GM21528 (cell line): ENCODE data around the gene SIGLEC6.

ENCODE experiments used
- ATAC-seq: cut with Tn5 transposase; IDR thresholded peaks from one replicate; pipeline ENCODE4 v1.9.1; 2021; ENCODE audit warnings: mild to moderate bottlenecking, moderate library complexity; ENCODE audit not compliant: unreplicated experiment, low FRiP score

Gene SIGLEC6

GRCh38 chr19:51549533-51550324, 18.3 kb upstream of the SIGLEC6 start:
- no peak for ATAC-seq

GRCh38 chr19:51548891-51549305, 17.4 kb upstream of the SIGLEC6 start:
- ATAC-seq: no peak

- no peak for ATAC-seq
Measured at GRCh38 chr19:51548213-51548651, 16.8 kb upstream of the SIGLEC6 start.

- no peak for ATAC-seq
Measured at GRCh38 chr19:51547397-51548212, 16.1 kb upstream of the SIGLEC6 start.

- no peak for ATAC-seq
Measured at GRCh38 chr19:51546650-51547396, 15.4 kb upstream of the SIGLEC6 start.

- no peak for ATAC-seq
Measured at GRCh38 chr19:51546107-51546649, 14.7 kb upstream of the SIGLEC6 start.

GRCh38 chr19:51544038-51544437, 12.6 kb upstream of the SIGLEC6 start:
- no peak for ATAC-seq

GRCh38 chr19:51542699-51543098, 11.2 kb upstream of the SIGLEC6 start:
- no peak for ATAC-seq

- no peak for ATAC-seq
Measured at GRCh38 chr19:51541458-51542357, 10.2 kb upstream of the SIGLEC6 start.

GRCh38 chr19:51539821-51540366, 8.4 kb upstream of the SIGLEC6 start:
- ATAC-seq: no peak

GRCh38 chr19:51535535-51535934, 4.1 kb upstream of the SIGLEC6 start:
- ATAC-seq: no peak

GRCh38 chr19:51530616-51531015, 854 bp downstream of the SIGLEC6 start:
- no peak for ATAC-seq

- no peak for ATAC-seq
Measured at GRCh38 chr19:51529301-51529700, 2.2 kb downstream of the SIGLEC6 start.

GRCh38 chr19:51525651-51526050, 5.8 kb downstream of the SIGLEC6 start:
- no peak for ATAC-seq

GRCh38 chr19:51524666-51525264, 6.7 kb downstream of the SIGLEC6 start:
- no peak for ATAC-seq

GRCh38 chr19:51521781-51522180, 9.7 kb downstream of the SIGLEC6 start:
- ATAC-seq: no peak

- ATAC-seq: no peak
Measured at GRCh38 chr19:51521357-51521756, 10.1 kb downstream of the SIGLEC6 start.

GRCh38 chr19:51520728-51521127, 10.7 kb downstream of the SIGLEC6 start:
- ATAC-seq: no peak
